Activated naive CD8-positive, alpha-beta T cell (primary cell): Measurements from ENCODE around the gene ISG20.

Experiments used
- H3K27ac Mint-ChIP-seq: one replicate; pipeline ENCODE4 v1.8.0; 2021; ENCODE audit warnings: mixed read lengths
- H3K27me3 Mint-ChIP-seq: one replicate; pipeline ENCODE4 v1.8.0; 2021; ENCODE audit warnings: mixed read lengths
- H3K36me3 Mint-ChIP-seq: one replicate; pipeline ENCODE4 v1.8.0; 2021; ENCODE audit warnings: mixed read lengths
- H3K4me1 Mint-ChIP-seq: one replicate; pipeline ENCODE4 v1.8.0; 2021; ENCODE audit warnings: low read depth, mixed read lengths
- H3K4me3 Mint-ChIP-seq: one replicate; pipeline ENCODE4 v1.8.0; 2021; ENCODE audit warnings: mild to moderate bottlenecking, mixed read lengths
- H3K9me3 Mint-ChIP-seq: one replicate; pipeline ENCODE4 v1.8.0; 2021; ENCODE audit warnings: low read depth, mixed read lengths

Gene ISG20

DNA sequence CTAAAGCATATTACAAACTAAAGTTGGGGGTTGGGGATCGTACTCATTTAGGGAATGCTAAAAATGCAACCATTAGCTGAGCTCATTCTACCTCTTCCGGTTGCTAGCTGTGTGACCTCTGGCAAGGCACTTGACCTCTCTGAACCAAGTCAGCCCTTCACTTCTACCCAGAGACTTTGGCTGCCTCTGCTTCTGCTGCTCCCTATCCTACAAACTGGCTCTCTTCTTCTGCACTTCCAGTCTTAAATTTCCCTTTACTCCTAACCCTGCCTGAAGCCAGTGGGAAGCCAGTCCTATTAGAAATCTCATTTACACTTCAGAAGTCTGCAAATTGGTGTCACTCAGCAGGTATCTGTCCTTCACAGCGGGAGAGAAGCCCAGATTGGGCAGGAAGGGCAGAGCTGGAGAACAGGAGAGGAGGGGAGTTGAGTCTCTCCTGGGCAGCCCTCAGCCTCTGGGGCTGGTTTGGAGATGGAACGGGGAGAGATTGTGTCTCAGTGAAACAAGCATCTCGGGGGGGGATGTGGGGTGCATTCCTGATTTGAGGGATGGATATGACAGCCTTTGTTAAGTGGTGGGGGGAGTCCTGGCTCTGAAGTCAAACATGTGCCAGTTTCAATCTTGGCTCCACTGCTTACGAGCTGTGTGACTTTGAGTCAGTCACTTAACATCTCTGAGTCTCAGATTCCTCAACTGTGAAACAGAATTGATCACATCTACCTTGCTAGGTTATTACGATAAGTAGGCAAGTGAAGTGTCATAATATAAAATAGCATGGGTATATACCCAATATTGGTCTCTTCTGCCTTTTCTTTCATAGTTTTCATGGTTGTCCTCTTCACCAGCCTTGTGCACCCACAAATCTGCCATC lies 25.5 kb upstream of the ISG20 start:
- no peak overlapping the region for H3K4me3 Mint-ChIP-seq
- H3K4me1 Mint-ChIP-seq: no peaks in the 10 kb centered on the region
- H3K36me3 Mint-ChIP-seq: peaks cover 5% of the 10 kb centered on the region
- H3K27ac Mint-ChIP-seq: no peak overlapping the region
- H3K27me3 Mint-ChIP-seq: peaks cover 23% of the 10 kb centered on the region
- H3K9me3 Mint-ChIP-seq: no peaks in the 10 kb centered on the region

DNA sequence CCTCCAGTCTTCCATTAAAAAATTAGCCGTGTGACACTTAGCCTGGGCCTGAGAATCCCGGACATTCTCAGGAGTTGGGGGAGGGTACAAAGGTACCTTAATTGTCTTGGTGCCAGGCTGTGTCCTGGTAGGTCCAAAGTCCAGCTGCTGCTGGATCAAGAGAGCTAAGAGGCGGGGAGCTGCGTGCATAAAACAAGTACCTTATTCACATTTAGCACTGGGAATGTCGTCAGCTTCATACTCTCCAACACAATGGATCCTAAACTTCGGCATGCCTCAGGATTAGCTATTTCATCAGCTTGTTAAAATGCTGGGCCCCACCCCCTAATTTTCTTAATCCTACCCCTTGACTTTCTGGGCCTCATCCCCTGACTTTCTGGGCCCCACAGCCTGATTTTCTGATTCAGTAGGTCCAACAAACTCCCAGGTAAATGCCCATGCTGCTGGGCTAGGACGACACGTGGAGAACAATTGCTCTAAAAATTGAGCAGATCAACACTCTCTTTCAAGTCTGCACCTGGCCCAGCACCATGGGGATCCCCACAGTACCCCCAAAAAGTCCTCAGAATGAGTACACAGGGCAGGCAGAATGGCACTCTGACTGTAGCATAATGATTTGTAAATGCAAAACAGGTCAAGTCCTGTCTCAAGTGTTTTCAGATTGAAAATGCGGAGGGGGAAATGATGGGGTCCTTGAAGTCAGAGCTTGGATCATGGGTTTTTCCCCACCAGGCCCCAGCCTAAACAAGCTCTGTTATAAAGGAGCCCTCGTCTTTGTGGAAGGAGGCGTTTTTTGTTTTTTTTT lies 23.3 kb upstream of the ISG20 start:
- Mint-ChIP-seq H3K36me3 (no peaks in the 10 kb centered on the region), H3K4me1 (no peaks in the 10 kb centered on the region), H3K4me3 (no peak overlapping the region), H3K27ac (no peak overlapping the region), H3K27me3 (peaks cover 8% of the 10 kb centered on the region), H3K9me3 (no peaks in the 10 kb centered on the region)

DNA sequence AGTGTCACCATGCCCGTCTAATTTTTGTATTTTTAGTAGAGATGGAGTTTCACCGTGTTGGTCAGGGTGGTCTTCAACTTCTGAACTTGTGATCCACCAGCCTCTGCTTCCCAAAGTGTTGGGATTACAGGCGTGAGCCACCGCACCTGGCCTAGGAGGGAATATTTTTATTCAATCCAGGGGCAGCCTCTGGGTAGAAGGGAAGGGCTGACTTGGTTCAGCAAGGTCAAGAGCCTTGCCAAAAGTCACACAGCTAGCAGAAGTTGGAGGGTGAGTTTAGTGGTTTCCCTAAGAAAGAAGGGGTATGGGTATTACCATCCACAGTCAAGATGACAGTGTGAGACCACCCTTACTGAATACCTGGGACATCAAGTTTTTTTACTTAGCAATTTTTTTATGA lies 22.6 kb upstream of the ISG20 start:
- no peak overlapping the region for H3K4me3 Mint-ChIP-seq
- peaks cover 8% of the 10 kb centered on the region for H3K27me3 Mint-ChIP-seq
- H3K27ac Mint-ChIP-seq: no peak overlapping the region
- no peaks in the 10 kb centered on the region for H3K4me1 Mint-ChIP-seq
- no peaks in the 10 kb centered on the region for H3K36me3 Mint-ChIP-seq
- no peaks in the 10 kb centered on the region for H3K9me3 Mint-ChIP-seq

DNA sequence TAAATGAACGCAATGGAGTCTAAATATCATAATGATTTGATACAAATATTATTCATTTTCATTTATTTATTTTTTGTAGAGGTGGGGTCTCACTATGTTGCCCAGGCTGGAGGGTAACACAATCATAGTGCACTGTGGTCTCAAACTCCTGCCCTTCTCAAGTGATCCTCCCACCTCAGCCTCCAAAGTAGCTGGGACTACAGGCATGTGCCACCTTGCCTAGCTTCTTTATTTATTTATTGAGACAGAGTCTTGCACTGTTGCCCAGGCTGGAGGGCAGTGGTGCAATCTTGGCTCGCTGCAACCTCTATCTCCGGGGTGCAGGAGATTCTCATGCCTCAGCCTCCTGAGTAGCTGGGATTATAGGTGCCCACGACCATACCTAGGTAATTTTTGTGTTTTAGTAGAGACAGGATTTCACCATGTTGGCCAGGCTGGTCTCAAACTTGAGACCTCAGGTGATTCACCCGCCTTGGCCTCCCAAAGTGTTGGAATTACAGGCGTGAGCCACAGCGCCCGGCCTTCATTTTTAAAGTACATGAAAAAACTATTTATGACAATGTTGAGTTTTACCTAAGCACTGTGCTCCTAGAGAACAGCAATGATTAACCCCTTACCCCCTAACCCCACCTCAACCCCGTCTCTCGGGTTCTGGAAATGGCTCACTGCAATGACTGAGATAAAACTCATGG lies 21.6 kb upstream of the ISG20 start:
- peaks cover under 1% of the 10 kb centered on the region for H3K4me1 Mint-ChIP-seq
- H3K4me3 Mint-ChIP-seq: no peak overlapping the region
- peaks cover 5% of the 10 kb centered on the region for H3K27me3 Mint-ChIP-seq
- H3K27ac Mint-ChIP-seq: no peak overlapping the region
- H3K9me3 Mint-ChIP-seq: no peaks in the 10 kb centered on the region
- H3K36me3 Mint-ChIP-seq: peaks cover 3% of the 10 kb centered on the region

DNA sequence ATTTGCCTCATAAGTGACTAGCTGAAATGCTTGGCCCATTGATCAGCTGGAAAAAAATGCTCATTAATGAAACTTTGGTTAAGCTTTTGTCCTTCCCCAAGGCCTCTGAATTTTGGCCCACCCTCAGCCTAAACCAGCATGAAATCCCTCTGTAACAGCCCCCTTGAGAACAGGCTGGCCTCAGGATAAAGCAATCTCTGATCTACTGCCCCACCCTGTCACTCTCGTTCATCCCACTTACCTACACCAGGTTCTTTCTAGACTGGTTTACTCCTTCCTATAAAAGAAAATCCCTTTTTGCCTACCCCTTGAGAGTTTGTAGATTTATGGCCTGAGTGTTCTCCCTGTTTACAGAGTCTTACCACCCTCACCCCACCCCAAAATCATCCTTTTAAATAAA lies 21.0 kb upstream of the ISG20 start:
- Mint-ChIP-seq H3K27me3 (peaks cover 5% of the 10 kb centered on the region), H3K4me1 (peaks cover 6% of the 10 kb centered on the region), H3K9me3 (no peaks in the 10 kb centered on the region), H3K4me3 (no peak overlapping the region), H3K27ac (no peak overlapping the region), H3K36me3 (peaks cover 6% of the 10 kb centered on the region)

DNA sequence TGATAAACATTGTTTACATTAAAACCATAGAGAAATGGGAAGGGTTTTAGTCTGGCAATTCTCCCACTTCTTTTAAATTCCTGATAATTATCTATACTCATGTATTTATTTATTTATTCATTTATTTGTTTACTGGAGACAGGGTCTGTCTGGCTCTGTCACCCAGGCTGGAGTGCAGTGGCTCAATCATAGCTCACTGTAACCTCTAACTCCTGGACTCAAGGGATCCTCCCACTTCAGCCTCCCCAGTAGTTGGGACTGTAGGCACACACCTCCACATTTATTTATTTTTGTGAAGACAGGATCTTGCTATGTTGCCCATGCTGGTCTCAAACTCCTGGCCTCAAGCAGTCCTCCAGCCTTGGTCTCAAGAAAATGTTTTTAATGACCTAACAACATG lies 20.1 kb upstream of the ISG20 start:
- H3K27ac Mint-ChIP-seq: no peak overlapping the region
- H3K4me3 Mint-ChIP-seq: no peak overlapping the region
- peaks cover 14% of the 10 kb centered on the region for H3K4me1 Mint-ChIP-seq
- no peaks in the 10 kb centered on the region for H3K9me3 Mint-ChIP-seq
- H3K36me3 Mint-ChIP-seq: peaks cover 6% of the 10 kb centered on the region
- H3K27me3 Mint-ChIP-seq: peaks cover 2% of the 10 kb centered on the region

DNA sequence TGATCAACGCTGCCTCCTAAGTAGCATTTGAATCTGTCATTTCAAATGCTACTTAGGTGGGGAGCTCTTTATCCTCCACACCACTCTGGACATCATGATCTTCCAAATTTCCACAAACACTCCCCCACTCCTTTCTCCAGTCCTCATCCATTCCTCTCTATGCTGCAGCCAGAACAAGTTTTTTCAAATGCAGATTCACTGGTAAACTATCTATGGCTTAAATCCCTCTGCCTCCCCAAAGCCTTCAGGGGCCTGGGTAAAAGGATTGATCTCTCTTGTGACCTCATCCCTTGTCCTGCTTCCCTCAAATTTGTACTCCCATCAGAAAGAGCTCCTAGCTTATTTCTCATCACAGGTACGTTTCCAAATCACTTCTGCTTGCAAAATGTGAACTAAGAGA lies 19.0 kb upstream of the ISG20 start:
- no peaks in the 10 kb centered on the region for H3K9me3 Mint-ChIP-seq
- H3K27me3 Mint-ChIP-seq: peaks cover 2% of the 10 kb centered on the region
- H3K27ac Mint-ChIP-seq: no peak overlapping the region
- H3K4me1 Mint-ChIP-seq: peaks cover 25% of the 10 kb centered on the region
- peaks cover 6% of the 10 kb centered on the region for H3K36me3 Mint-ChIP-seq
- H3K4me3 Mint-ChIP-seq: no peak overlapping the region

DNA sequence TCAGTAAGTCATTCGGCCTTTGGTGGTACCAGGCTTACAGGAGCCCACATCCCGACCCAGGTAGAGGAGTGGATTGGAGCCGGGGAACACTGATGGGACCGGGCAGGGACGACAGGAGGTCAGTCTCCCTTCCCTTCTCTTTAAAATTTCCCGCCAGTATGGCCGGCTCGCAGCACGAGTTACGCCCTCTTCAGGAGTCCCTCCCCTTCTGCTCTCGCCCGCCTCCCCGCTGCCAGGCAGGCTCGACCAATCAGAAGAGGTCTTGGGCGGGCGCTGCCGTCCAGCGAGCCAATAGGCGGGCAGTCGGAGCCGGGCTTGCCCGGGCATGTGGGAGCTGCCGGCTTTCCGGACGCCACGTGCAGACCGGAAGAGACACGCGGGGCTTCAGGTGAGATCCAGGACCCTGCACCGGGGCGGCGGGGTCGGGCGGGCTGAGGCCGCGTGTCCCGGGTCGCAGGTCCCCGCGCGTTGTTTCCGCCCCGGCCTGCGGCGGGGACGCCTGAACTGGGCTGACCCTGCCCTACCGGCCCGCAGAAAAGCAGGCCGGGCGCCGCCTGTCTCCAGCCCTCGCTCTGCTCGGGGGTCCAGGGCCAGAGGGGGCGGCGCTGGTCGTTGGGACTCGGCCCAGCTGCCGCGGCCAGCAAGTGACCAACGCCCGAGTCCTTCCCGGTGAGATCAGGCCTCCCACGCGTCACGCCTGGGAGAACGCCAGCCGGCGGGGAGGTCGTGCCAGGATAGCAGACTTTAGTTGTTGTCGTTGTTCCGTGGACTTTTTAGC lies 17.6 kb upstream of the ISG20 start, which contains the start of gene AEN:
Gene AEN (plus strand): TSS at position 346 of the 778 bp plus-strand sequence. CDS start 4,870 bp downstream, outside the sequence.
- Mint-ChIP-seq H3K27me3 (peaks cover 2% of the 10 kb centered on the region), H3K4me1 (peaks cover 35% of the 10 kb centered on the region), H3K27ac (peak within 1 kb of the TSS; percentile 97), H3K36me3 (peaks cover 6% of the 10 kb centered on the region), H3K4me3 (peak within 1 kb of the TSS; percentile 98), H3K9me3 (no peaks in the 10 kb centered on the region)

DNA sequence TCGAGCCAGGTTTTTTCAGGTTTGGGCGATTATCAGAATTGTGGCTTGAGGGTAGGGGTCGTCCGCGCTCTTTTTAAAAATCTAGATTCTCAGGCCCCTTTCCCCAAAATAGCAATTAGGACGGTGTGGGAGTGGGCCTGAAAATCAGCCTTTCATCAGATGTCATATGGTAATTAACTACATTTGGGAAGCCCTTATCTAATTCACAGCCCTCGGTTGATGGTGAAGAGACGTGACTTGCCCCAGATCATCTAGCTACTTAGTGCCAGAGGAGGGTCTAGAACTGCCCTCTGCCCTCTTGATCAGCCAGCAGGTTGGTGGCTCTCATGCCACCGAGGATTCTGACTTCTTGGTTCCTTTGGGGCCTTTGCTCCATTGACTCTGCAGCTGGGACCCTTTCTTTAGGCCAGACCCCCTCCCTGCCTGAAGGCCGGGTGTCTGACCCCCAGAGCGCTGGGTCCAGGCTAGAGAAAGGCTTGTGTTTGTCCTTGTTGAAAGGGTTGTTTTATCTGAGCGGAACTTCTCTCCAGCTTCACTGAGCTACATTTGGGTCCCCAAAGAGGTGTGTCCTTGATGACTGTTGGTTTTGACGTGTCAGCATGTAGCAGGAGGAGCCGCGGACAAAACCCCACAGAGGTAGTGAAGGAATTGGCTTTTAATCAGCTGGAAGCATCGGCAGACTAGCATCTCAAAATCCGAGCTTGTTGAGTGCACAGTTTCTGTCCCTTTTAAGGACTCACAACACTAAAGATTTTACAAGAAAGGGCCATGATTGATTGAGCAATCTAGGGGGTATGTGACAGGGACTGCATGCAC lies 16.8 kb upstream of the ISG20 start:
- peaks cover 38% of the 10 kb centered on the region for H3K4me1 Mint-ChIP-seq
- H3K27ac Mint-ChIP-seq: peak overlapping the region; percentile 97
- H3K9me3 Mint-ChIP-seq: no peaks in the 10 kb centered on the region
- peak overlapping the region; percentile 98 for H3K4me3 Mint-ChIP-seq
- peaks cover 6% of the 10 kb centered on the region for H3K36me3 Mint-ChIP-seq
- peaks cover 2% of the 10 kb centered on the region for H3K27me3 Mint-ChIP-seq

DNA sequence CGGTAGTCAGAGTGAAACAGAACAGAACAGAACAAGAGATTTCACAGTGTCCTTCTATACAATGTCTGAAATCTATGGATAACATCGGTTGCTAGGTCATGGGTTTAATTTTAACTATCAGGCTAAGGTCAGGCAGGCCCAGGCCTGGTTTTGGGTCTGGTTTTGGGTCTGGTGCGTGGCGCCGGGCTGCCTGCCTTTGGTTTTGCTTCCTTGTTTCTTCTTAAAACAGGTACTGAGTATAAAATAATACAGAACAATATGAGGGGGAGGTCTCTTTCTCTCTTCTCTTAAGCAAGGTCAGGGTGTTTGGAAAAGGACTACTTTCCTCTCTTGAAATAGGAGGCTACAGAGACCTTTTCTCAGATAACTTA lies 16.2 kb upstream of the ISG20 start:
- H3K9me3 Mint-ChIP-seq: no peaks in the 10 kb centered on the region
- peaks cover 2% of the 10 kb centered on the region for H3K27me3 Mint-ChIP-seq
- peaks cover 10% of the 10 kb centered on the region for H3K36me3 Mint-ChIP-seq
- peak overlapping the region; percentile 98 for H3K4me3 Mint-ChIP-seq
- H3K27ac Mint-ChIP-seq: peak overlapping the region; percentile 97
- H3K4me1 Mint-ChIP-seq: peaks cover 44% of the 10 kb centered on the region

DNA sequence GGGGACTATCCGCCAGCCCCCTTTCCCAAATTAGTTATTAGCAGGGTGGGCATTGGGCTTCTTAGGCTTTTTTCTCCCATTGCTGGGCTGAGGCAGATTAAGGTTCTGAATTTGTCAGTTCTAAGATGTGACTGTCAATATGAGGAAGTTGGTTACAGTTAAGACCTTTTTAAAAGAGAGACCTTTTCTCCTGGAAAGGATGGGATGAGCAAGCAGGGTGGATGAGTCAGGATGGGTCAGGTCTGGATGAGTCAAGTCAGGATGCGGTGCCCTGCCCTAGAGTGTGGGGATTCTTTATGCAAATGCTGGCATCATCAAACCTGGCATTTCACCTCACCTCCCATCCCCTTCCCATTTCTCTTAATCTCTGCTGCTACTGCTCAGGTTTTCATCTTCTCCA lies 15.8 kb upstream of the ISG20 start:
- peaks cover 14% of the 10 kb centered on the region for H3K36me3 Mint-ChIP-seq
- peaks cover 2% of the 10 kb centered on the region for H3K27me3 Mint-ChIP-seq
- peak overlapping the region; percentile 98 for H3K4me3 Mint-ChIP-seq
- no peaks in the 10 kb centered on the region for H3K9me3 Mint-ChIP-seq
- H3K27ac Mint-ChIP-seq: peak overlapping the region; percentile 97
- peaks cover 49% of the 10 kb centered on the region for H3K4me1 Mint-ChIP-seq

DNA sequence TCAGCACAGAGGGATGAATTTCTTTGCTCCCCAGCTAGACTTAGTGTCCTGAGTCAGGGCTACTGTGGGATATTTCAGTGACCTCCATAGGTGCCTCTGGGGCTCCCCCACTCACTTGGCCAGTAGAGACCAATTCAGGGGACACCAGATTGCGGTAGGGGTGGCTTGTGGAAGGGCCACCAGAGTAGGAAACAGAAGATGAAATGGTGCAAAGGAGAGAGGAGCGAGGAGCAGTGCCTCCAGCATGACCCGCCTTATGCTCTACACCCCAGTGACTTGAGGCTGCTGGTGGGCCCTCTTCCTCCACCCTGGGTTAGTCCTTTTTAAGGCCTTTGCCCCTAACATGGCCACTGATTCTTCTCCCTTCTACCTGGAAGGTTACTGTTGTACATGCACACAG lies 15.2 kb upstream of the ISG20 start:
- Mint-ChIP-seq H3K36me3 (peaks cover 17% of the 10 kb centered on the region), H3K9me3 (no peaks in the 10 kb centered on the region), H3K27ac (peak overlapping the region; percentile 97), H3K4me1 (peaks cover 54% of the 10 kb centered on the region), H3K4me3 (peak overlapping the region; percentile 98), H3K27me3 (peaks cover 2% of the 10 kb centered on the region)

DNA sequence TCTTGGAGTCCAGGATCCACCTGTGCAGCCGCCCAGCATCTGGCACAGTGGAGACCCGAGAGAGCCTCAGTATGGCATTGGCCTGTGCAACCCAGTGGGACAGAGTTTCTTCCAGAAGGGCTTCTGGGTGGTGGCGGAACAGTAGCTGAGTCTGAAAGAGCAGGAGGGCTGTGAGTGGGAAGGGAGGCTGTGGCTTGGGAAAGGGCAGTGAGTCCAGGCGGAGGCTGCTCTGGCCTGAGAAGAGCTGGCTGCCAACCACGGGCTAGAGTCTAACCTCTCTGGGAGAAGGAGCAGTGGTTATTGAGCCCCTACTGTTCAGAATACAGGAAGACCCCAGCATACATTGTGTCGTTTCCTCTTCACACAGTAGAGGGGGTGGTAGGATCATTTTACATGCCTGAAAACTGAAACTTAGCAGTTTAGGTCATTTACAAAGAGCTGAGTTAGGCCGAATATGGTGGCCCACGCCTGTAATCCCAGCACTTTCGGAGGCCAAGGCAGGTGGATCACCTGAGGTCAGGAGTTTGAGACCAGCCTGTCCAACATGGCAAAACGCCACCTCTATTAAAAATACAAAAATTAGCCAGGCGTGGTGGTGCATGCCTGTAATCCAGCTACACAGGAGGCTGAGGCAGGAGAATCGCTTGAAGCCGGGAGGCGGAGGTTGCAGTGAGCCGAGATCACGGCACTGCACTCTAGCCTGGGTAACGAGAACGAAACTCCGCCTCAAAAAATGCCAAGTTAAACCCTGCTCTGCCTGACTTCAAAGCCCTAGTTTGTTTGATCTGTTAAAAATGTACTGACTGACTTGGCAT lies 14.5 kb upstream of the ISG20 start:
- H3K9me3 Mint-ChIP-seq: no peaks in the 10 kb centered on the region
- peak overlapping the region; percentile 97 for H3K27ac Mint-ChIP-seq
- H3K36me3 Mint-ChIP-seq: peaks cover 17% of the 10 kb centered on the region
- H3K4me3 Mint-ChIP-seq: peak overlapping the region; percentile 98
- peaks cover 2% of the 10 kb centered on the region for H3K27me3 Mint-ChIP-seq
- H3K4me1 Mint-ChIP-seq: peaks cover 62% of the 10 kb centered on the region
